ENCODE data around the gene CFAP251.
"Not testable (repeated sequence)": the region's sequence is repeated elsewhere in the genome, so short reads cannot be mapped to it uniquely, and the experiment has no call there.

Gene CFAP251

DNA sequence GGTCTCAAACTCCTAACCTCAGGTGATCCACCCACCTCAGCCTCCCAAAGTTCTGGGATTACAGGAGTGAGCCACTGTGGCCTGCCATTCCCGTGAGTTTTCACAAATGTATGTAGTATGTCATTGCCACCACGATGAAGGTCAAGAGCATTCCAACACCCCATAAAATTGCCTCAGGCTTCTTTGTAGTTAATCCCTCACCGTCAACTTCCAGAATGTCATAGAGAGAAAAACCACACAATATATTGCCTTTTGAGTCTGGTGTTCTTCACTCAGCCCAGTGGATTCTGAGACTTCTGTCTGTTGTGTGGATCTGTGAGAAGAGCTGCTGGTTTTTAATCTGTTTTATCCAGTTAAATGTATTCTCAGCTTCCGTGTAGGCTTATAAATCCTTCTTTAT is 12.6 kb upstream of the CFAP251 start:
- no peak for DNase-seq

GRCh38 chr12:121908702-121909101 is 9.7 kb upstream of the CFAP251 start:
- DNase-seq: no peak

GRCh38 chr12:121911824-121912585 is 6.4 kb upstream of the CFAP251 start:
- no peak for DNase-seq

- no peak for DNase-seq
Measured at GRCh38 chr12:121915841-121916321, 2.5 kb upstream of the CFAP251 start.

DNA sequence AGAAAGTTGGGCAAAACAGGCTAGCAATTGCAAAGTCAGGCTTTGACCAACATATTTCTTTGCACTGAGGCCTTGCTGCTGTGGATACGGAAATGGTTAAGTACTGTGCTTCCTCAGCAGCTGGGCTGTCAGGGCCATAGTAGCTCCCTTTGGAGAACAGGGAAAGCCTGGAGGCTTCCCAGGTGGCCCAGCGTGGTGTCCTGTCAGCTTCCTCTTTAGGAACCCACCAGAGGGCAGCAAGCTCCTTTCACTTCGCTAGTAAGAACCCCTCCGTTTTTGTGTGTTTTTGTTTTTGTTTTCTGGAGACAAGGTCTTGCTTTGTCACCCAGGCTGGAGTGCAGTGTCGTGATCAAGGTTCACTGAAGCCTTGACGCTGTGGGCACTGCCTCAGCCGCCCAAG is 1.7 kb upstream of the CFAP251 start:
- no peak for DNase-seq

GRCh38 chr12:121918679-121919038 is 267 bp downstream of the CFAP251 start:
- no peak for DNase-seq

DNA sequence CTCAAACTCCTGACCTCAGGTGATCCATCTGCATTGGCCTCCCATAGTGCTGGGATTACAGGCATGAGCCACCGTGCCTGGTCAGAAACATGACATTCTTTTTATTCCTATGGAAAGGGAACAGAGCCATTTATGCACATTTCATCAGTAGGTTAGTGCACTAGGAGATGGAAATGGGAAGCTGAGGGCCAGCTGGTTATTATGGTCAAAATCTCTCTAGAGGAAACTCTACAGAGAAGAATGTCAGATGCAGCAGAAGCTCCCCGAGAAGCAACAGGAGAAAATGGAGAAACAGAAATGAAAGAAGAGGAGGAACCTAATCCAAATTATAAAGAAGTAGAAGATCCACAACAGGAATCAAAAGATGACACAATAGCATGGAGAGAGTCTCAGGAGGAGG is 2.7 kb downstream of the CFAP251 start:
- DNase-seq: no peak

DNA sequence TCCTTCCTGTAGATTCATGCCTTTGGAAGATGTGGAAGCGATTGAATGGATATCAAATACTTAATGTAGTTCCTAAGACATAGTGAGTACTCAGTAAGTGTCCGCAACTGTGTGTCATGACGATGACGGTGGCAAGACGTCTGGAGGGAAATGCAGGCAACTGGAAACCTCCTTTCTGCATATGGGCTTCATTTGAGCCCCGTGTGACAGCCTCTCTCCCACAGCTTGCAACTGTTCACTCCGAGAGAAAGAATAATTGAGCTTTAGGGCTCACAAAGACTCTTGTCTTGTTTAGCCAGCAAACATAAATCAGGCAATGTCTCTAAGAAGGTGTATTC is 6.9 kb downstream of the CFAP251 start:
- no peak for DNase-seq

DNA sequence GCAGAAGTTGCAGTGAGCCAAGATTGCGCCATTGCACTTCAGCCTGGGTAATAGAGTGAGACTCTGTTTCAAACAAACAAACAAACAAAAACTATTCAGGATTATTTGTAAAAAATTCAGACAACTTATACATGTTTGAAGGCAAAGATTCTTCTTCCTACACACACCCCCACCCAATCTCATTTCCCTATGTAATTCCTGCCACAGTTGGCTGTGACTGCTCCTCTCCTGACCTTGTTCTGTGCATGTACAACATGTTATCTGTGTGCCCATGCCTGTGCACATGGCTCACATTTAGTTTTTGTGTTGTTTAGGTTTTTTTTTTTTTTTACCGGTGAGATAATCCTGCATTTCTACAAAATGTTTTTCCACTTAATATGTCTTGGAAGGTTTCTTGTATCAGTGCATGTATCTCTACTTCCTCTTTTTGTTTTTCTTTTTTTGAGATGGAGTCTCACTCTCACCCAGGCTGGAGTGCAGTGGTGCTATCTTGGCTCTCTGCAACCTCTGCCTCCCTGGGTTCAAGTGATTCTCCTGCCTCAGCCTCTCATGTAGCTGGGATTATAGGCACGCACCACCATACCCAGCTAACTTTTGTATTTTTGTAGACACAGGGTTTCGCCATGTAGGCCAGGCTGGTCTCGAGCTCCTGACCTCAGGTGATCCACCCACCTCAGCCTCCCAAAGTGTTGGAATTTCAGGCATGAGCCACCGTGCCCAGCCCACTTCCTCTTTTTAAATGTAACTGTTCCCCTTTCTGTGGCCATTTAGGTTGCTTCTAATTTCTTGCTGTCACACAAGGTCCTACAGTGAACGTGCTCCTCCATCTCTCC is 8.7 kb downstream of the CFAP251 start:
- no peak for DNase-seq

GRCh38 chr12:121927813-121928212 is 9.4 kb downstream of the CFAP251 start:
- no peak for DNase-seq

DNA sequence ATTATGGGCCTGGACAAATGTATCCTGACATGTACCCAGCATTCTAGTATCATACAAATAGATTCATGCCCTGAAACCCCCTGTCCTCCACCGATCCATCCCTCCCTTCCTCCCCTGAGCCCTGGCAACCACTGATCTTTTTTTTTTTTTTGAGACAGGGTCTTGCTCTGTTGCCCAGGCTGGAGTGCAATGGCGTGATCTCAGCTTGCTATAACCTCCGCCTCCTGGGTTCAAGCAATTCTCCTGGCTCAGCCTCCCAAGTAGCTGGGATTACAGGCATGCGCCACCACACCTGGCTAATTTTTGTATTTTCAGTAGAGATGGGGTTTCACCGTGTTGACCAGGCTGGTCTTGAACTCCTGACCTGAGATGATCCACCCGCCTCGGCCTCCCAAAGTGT is 11.2 kb downstream of the CFAP251 start:
- DNase-seq: not testable (repeated sequence)

DNA sequence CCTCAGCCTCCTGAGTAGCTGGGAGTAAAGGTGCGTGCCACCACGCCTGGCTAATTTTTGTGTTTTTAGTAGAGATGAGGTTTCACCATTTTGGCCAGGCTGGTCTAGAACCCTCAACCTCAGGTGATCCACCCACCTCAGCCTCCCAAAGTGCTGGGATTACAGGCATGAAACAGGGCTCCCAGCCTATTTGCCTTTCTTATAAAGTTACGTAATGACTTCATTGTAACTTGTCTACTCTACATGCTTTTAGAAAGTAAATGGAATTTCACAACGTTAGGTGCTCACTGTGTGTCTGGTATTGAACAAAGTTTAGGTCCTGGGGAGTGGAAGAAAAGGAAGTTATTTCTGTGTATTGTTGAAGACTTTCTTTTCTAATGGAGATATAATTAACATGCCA is 12.5 kb downstream of the CFAP251 start:
- no peak for DNase-seq

- DNase-seq: no peak
Measured at GRCh38 chr12:121932176-121932536, 13.8 kb downstream of the CFAP251 start.

DNA sequence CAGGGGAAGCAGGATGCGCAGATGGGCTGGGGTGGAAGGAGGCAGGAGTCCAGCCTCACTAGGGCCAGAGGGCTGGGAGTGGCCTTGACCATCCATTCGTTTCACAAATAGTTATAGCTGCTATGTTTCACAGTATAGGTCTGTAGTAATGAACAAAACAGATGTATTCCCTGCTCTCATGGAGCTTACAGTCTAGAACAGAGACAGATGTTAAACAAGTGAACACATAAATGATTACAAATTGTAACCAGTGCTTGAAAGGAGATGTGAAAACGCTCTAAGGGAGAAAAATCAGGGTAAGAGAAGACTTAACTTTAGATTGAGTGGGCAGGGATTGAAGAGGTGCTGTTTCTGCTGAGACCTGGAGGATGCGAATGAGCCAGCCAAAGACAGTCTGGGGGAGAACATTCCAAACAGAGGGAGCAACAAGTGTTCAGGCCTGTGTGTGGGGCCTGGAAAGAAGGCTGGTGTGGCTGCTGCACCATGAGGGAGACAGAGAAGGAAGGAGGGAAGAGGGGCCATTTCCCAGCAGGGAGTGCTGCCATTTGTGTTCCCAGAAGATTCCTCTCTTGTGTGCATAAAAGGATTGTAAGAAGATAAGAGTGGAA is 14.6 kb downstream of the CFAP251 start:
- DNase-seq: no peak

GRCh38 chr12:121933522-121934308 is 15.3 kb downstream of the CFAP251 start:
- no peak for DNase-seq

DNA sequence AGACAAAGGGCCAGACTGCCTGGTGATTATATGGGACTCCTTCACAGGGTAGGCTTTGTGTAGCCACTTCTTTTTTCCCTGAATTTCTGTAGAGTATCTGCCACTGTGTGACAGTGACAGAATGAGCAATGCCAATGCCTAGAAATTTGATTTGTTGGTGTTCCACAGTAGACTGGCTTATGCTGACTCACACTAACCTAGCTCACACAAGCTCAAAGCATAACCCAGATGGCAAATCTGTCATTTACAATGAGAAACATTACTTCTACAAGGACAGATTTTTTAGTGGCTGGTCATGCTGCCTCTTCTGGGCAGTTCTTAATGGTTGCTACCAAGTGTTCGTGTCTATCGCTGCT is 15.9 kb downstream of the CFAP251 start:
- DNase-seq: no peak

DNA sequence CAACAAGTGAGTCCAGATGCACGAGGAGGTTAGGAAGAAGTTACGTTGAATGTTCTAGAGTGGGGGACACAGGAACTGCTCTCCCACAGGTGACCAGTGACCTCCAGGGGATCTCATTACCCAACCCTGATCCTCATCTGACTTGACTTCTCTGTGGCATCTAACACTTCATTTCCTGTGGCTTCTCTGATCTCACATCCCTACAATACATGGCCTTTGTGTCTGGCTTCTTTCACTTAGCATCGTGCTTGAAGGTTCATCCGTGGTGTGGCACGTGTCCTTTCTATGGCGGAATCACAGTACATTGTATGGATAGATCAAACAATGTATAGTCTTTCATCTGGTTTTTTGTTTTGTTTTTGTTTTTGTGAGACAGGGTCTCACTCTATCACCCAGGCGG is 19.3 kb downstream of the CFAP251 start:
- no peak for DNase-seq

- DNase-seq: no peak
Measured at GRCh38 chr12:121939186-121939585, 20.8 kb downstream of the CFAP251 start.

DNA sequence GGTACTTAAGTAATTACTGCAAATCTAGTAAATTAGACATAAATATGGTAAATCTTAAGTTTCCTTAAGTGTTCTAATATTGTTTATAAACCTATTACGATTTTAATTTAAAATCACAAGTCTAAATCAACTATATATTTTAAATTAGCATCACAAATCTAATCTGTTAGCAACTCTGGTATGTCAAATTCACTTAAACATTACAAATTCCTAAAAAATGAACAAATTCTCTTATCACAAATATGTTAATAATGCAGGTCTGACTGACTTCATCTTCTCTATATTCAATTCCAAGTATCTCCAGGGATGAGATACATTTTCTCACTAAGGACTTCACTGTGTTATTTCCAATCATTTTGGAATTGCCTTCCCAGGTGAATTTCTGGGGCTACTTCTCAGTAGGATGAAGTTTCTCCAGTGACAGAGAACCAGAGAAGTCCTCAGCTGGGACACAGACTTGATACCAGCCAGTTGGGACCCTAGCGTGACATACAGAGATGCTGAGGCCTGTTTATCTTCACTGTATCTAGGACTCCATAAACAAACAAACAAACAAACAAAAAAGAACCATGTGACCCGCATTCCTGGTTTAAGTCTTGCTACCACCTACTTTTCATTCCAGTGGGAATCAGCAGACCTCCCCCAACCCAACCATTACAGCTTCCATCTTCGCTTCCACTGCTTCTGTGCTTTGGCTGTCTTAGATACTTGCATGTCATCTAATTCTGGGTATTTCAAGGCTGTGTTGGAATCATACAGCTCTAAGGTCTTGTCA is 21.8 kb downstream of the CFAP251 start:
- DNase-seq: no peak

GRCh38 chr12:121942145-121942718 is 23.8 kb downstream of the CFAP251 start:
- DNase-seq: no peak

GRCh38 chr12:121943926-121944325 is 25.5 kb downstream of the CFAP251 start:
- no peak for DNase-seq
